Measurements from ENCODE around the gene OSBP2. TPM values are rescaled to one million over a fixed set of nuclear protein-coding genes. Genes with fewer than 3 reads are reported as not detected.

Gene OSBP2
- total and polyA plus RNA-seq, 8 donors = 1.9 to 3.3 (median 2.6) TPM

DNA sequence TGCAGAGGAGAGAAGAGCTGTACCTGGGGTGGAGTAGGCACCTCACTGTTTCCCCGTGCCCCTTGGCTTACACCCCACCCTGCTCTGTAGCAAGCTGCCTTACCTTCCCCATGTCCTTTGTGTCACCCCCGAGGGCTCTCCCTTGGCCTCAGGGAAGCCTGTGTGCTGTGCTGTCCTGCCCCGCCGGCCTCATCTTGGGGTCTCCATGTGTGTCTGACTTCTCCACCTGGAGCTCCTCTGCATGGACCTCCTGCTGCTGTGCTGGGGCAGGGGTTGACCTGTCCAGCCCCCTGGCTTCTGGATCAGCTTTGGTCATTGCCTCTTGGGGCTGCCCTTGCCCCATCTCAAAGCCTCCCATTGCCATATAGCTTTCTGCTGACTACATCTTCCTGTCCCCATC lies 59.8 kb downstream of the OSBP2 start:
- no peak overlapping the region for H3K27ac ChIP-seq
- WGBS, 2 donors = 89 to 97% methylated on average over 4 of the region's 4 CpGs
- DNase-seq (peak in 1 of 6 donors; percentile 45), FAIRE-seq (no peak), ATAC-seq (no peak)
- intact Hi-C loops (cut with DNase I) = loop anchor here in 1 of 3 donors (10.0 kb wide), 1 partner anchor 120 kb away; the partner anchor contains the start of gene SLC35E4
- H3K9me3 ChIP-seq = no peaks in the 10 kb centered on the region
- TF ChIP-seq, protein P1, sequence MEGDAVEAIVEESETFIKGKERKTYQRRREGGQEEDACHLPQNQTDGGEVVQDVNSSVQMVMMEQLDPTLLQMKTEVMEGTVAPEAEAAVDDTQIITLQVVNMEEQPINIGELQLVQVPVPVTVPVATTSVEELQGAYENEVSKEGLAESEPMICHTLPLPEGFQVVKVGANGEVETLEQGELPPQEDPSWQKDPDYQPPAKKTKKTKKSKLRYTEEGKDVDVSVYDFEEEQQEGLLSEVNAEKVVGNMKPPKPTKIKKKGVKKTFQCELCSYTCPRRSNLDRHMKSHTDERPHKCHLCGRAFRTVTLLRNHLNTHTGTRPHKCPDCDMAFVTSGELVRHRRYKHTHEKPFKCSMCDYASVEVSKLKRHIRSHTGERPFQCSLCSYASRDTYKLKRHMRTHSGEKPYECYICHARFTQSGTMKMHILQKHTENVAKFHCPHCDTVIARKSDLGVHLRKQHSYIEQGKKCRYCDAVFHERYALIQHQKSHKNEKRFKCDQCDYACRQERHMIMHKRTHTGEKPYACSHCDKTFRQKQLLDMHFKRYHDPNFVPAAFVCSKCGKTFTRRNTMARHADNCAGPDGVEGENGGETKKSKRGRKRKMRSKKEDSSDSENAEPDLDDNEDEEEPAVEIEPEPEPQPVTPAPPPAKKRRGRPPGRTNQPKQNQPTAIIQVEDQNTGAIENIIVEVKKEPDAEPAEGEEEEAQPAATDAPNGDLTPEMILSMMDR (IDR thresholded peaks at IDR 0.05) = no peak
- no peaks in the 10 kb centered on the region for H3K27me3 ChIP-seq
- H3K4me3 ChIP-seq = no peak overlapping the region
- H3K4me1 ChIP-seq = no peaks in the 10 kb centered on the region
- no peaks in the 10 kb centered on the region for H3K36me3 ChIP-seq

DNA sequence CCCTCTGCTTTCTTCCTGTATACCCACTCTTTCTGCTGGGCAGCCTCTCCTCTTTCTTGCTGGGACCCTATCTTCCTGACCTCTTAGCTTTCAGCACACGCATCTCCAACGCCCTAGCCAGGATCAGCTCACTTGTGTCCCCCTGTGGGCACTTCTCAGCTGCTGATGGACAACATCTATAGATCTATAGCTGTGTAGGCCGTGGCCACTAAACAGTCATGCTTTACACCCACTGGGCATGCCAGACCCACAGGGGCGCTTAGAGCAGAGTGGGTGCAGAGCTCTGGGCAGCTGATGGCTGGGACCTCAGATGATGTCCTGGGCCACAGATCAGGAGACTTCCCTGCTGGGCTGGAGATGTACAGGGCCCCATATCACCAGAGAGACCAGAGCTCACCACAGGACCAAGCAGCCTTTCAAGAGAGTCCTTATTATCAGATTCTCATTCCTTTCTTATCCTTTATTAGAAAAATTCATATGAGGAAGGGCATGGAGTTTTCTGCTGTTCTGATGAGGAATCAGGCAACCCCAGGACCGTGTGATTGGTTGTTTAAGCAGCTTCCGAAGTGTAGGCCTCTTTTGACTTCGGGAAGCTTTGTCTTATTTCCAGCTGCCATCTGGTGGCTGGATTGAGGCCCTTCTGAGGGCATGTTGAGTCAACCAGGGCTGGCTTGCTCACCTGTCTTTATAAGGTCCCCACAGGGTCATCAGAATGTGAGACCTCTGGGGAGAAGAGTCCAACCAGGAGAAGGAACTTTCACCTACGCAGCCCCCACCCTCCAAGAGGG lies 60.5 kb downstream of the OSBP2 start:
- WGBS, 2 donors = 57% methylated on average over 8 of the region's 8 CpGs
- H3K27ac ChIP-seq = no peak overlapping the region
- H3K4me3 ChIP-seq = no peak overlapping the region
- ATAC-seq = peak; percentile 67 to 95 (median 88)
- H3K36me3 ChIP-seq = no peaks in the 10 kb centered on the region
- no peaks in the 10 kb centered on the region for H3K4me1 ChIP-seq
- DNase-seq = peak in 3 of 6 donors; percentile 24 to 56 (median 37)
- H3K27me3 ChIP-seq = no peaks in the 10 kb centered on the region
- no peak for FAIRE-seq
- intact Hi-C loops (cut with DNase I) = loop anchor here in 2 of 3 donors (5.0 to 10.0 kb wide), 2 partner anchors 120 to 123 kb away; partner anchors contain the start of gene SLC35E4 (in 1 of the 2)
- H3K9me3 ChIP-seq = no peaks in the 10 kb centered on the region
- TF ChIP-seq, protein P1 (IDR thresholded peaks at IDR 0.05) = peak in 3 of 4 donors; percentile 27 to 34 (median 30)

DNA sequence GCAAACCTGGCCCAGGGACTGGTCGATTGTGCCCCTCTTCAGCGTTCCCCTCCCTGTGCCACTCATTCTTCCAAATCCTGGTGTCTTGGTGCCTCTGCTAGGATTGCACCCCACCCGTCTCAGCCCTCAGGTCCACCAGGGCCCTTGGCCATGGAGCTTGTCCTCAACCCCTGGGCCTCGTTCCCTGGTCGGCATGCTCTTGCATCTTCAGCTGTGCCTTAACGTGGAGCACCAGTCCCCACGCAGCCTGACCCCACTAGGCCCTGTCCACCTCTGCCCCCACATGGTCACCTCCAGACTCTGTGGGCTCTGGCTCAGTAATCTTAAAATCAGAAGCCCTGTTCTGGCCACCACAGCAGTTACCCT lies 61.1 kb downstream of the OSBP2 start:
- peak in 2 of 4 donors; percentile 8 to 18 for ATAC-seq
- Histone ChIP-seq H3K27ac (no peak overlapping the region), H3K4me3 (no peak overlapping the region), H3K27me3 (no peaks in the 10 kb centered on the region), H3K4me1 (no peaks in the 10 kb centered on the region), H3K36me3 (no peaks in the 10 kb centered on the region), H3K9me3 (no peaks in the 10 kb centered on the region)
- no peak for FAIRE-seq
- DNase-seq = peak in 1 of 6 donors; percentile 63
- 91 to 92% methylated on average over 7 of the region's 7 CpGs for WGBS, 2 donors
- intact Hi-C loops (cut with DNase I) = loop anchor here in 2 of 3 donors (5.0 to 10.0 kb wide), 2 partner anchors 121 to 123 kb away; partner anchors contain the start of gene SLC35E4 (in 1 of the 2)
- TF ChIP-seq, protein P1 (IDR thresholded peaks at IDR 0.05) = no peak

DNA sequence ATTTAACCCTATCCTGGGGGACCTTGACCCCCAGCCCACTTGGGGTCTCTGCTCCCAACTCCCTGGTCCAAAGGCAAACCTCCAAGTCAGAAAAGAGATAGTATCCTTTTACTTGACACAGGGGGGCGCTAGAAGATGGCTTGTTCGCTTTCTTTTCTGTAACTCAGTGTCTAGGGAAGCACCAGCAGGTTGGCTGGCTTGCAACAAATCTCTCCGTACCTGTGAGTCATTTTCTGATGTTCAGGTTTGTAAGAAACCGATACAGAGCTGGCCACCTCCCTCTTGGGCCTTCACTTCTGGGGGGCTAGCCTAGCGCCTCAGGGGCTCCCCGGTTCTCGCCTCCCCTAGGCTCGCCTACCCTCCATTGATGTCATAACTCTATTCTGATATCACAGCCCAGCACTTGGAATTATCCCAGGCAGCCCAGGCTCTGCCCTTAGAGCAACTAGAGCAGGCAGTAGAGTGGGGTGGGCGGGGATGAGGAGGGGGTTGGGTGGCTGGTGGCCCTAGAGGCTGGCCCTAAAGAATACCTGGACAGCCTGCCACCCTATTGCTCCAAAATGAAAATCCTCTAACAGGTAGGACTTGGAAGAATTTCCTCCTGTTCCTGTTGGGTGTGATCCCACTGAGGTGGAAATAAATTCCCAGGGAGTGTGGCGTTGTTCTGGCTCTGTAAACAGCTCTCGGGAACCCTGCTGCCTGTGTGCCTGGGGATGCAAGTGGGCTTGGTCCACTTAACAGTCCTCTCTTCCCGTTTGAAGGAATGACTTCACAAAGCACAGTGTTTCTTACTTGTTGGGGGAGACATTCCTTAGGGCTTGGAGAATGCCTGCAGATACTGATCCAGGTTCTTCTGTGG lies 69.4 kb downstream of the OSBP2 start:
- H3K4me1 ChIP-seq = no peaks in the 10 kb centered on the region
- no peaks in the 10 kb centered on the region for H3K27me3 ChIP-seq
- H3K4me3 ChIP-seq = no peak overlapping the region
- 54 to 57% methylated on average over 12 of the region's 12 CpGs for WGBS, 2 donors
- no peaks in the 10 kb centered on the region for H3K9me3 ChIP-seq
- DNase-seq = peak in 4 of 6 donors; percentile 26 to 63 (median 35)
- TF ChIP-seq, protein P1 (IDR thresholded peaks at IDR 0.05) = peak in 2 of 4 donors; percentile 31 to 38
- intact Hi-C loops (cut with DNase I) = loop anchor here in 1 of 3 donors (10.0 kb wide), 2 partner anchors 121 to 161 kb away; no protein-coding TSS in a partner anchor
- no peak for FAIRE-seq
- ATAC-seq = peak; percentile 76 to 97 (median 89)
- H3K27ac ChIP-seq = no peak overlapping the region
- H3K36me3 ChIP-seq = no peaks in the 10 kb centered on the region

Measured in pancreas (tissue), 10 donors.